Esophagus muscularis mucosa (tissue), 4 donors: ENCODE measurements around the gene FCHSD1. TPM values are rescaled to one million over a fixed set of nuclear protein-coding genes. Genes with fewer than 3 reads are reported as not detected.
A peak's percentile ranks its signal among the peaks of the same experiment; 100 is the strongest.

Experiments
- DNase-seq: peaks from one replicate; pipeline ENCODE4 v3.0.0-alpha.2; 2017; ENCODE audit errors: extremely low spot score
- H3K27ac ChIP-seq, 4 donors: fragments of 200-600 bp; sonication (generic); replicated peaks in 1 of 4; 1 replicate in 3 of 4; 2 replicates in 1 of 4; pipeline ENCODE4 v1.5.1; 2016 to 2019; ENCODE audit warnings: mild to moderate bottlenecking in 1 of 4
- H3K27me3 ChIP-seq, 4 donors: fragments of 200-600 bp; sonication (generic); one replicate each; pipeline versions ENCODE4 v1.5.1 to v1.6.0; 2016 to 2019
- H3K36me3 ChIP-seq, 4 donors: fragments of 200-600 bp; sonication (generic); one replicate each; pipeline ENCODE4 v1.5.1; 2016 to 2019
- H3K4me1 ChIP-seq, 4 donors: fragments of 200-600 bp; sonication (generic); one replicate each; pipeline ENCODE4 v1.5.1; 2016 to 2019
- H3K4me3 ChIP-seq, 4 donors: fragments of 200-600 bp; sonication (generic); 1 replicate in 2 of 4; 2 replicates in 2 of 4; pipeline ENCODE4 v1.5.1; 2016 to 2019; ENCODE audit warnings: mild to moderate bottlenecking in 4 of 4, moderate library complexity in 1 of 4
- H3K9me3 ChIP-seq, 4 donors: fragments of 200-600 bp; sonication (generic); 1 replicate in 3 of 4; 2 replicates in 1 of 4; pipeline ENCODE4 v1.5.1; 2016 to 2019
- EP300 ChIP-seq: sonication (generic); formaldehyde crosslinking; IDR thresholded peaks from one replicate; pipeline ENCODE4 v1.6.1; 2017; ENCODE audit warnings: antibody characterized with exemption
- POLR2A ChIP-seq: fragments of 450-650 bp; IDR thresholded peaks from one replicate; pipeline ENCODE4 v1.6.1; 2017; ENCODE audit warnings: antibody characterized with exemption, moderate library complexity, mild to moderate bottlenecking, low read depth
- POLR2AphosphoS5 ChIP-seq, 2 donors: sonication (generic); formaldehyde crosslinking; IDR thresholded peaks; one replicate each; pipeline ENCODE4 v1.6.1; 2017; ENCODE audit warnings: antibody characterized with exemption in 2 of 2
- WGBS: methylation state at CpG from one replicate; pipeline ENCODE4 v1.1.5; 2018; 5-methylcytosine and 5-hydroxymethylcytosine counted together
- intact Hi-C: fragments of 100-400 bp; cut with DNase I; formaldehyde crosslinking; loops from one replicate; pipeline ENCODE4 v1.15.1; 2023
- total RNA-seq, 4 donors: library from RNA; depleted of rRNA; stranded (reverse); fragments of >200 nt; gene quantifications; one replicate each; pipeline versions ENCODE4 v1.1.0 to v1.2.1, GENCODE V29; 2016
- TF ChIP-seq, protein P1 (sequence below), 3 experiments: fragments of 200-600 bp in 2 of 3; fragments of 450-650 bp in 1 of 3; sonication (generic) in 2 of 3; IDR thresholded peaks; one replicate each; pipeline ENCODE4 v1.5.1; 2017 to 2019; ENCODE audit warnings: antibody characterized with exemption in 3 of 3, mild to moderate bottlenecking in 2 of 3, moderate library complexity in 1 of 3

FCHSD1 gene
- total RNA-seq, 4 donors from 2014 or later: 10.4 to 21.8 (median 12.9) TPM

DNA sequence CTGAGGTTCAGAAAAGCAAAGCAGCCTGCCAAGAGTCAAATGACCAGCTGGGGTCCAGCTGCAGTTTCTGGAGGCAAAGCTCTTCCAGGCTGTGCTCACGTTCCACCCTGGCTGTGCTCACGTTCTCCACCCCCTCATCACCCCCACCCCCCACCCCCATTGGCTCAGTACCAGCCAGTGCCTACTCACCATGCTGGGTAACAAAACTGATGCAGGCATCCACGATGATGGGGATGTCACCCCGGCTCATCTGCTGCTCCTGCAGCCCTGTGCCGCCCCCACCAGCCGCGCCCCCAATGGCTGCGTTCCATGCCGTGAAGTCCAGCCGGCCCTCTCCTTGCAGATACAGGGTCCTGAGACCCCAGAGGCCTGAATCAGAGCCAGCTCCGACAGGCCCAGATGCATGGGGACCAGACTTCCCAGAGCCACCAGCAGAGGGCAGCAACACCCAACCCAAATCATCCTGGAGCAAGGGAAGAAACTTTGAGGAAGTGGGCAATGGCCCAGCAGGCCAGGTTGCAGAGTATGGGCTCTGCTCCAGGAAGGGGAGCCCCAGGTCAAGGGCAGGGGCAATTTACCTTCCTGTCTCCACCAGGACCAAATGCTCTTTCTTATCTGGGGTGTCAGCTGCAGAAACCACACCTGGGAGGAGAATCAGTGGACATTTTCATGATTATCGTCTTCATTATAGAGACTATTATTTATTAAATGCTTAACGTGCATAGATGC lies 13.7 kb upstream of the FCHSD1 start:
- 33% methylated on average over 10 of the region's 13 CpGs for WGBS
- intact Hi-C loops: no loop called here
- Histone ChIP-seq H3K4me1 (peaks cover 0 to 7% (median 6%) of the 10 kb centered on the region in 4 donors), H3K4me3 (no peak overlapping the region), H3K36me3 (peaks cover 0 to 58% (median 8%) of the 10 kb centered on the region in 4 donors), H3K27me3 (no peaks in the 10 kb centered on the region), H3K9me3 (no peaks in the 10 kb centered on the region), H3K27ac (no peak overlapping the region)
- TF ChIP-seq POLR2AphosphoS5 (IDR thresholded peaks at IDR 0.05) (peak in 1 of 2 donors; percentile 26), POLR2A (no peak), EP300 (no peak)
- TF ChIP-seq, protein P1, sequence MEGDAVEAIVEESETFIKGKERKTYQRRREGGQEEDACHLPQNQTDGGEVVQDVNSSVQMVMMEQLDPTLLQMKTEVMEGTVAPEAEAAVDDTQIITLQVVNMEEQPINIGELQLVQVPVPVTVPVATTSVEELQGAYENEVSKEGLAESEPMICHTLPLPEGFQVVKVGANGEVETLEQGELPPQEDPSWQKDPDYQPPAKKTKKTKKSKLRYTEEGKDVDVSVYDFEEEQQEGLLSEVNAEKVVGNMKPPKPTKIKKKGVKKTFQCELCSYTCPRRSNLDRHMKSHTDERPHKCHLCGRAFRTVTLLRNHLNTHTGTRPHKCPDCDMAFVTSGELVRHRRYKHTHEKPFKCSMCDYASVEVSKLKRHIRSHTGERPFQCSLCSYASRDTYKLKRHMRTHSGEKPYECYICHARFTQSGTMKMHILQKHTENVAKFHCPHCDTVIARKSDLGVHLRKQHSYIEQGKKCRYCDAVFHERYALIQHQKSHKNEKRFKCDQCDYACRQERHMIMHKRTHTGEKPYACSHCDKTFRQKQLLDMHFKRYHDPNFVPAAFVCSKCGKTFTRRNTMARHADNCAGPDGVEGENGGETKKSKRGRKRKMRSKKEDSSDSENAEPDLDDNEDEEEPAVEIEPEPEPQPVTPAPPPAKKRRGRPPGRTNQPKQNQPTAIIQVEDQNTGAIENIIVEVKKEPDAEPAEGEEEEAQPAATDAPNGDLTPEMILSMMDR (IDR thresholded peaks at IDR 0.05): peak; percentile 78 to 95 (median 80)
- DNase-seq: no peak

DNA sequence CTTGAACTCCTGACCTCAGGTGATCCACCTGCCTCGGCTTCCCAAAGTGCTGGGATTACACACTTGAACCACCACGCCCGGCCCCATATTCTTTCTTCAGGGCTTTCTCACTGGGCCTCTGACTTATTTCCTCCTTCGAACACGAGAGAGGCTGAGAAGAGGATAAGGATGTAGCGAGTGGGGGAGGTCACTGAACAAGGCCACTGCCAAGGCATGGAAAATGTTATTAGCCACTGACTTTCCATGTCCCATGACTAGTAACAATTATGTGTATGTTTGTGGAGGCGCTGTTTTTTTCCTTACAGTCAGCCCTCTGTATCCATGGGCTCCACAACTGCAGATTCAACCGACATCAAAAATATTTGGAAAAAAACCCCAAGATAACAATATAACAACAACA lies 12.3 kb upstream of the FCHSD1 start:
- TF ChIP-seq EP300 (no peak), POLR2A (no peak), POLR2AphosphoS5 (IDR thresholded peaks at IDR 0.05) (no peak)
- TF ChIP-seq, protein P1 (IDR thresholded peaks at IDR 0.05): no peak
- no peaks in the 10 kb centered on the region for H3K27me3 ChIP-seq
- H3K36me3 ChIP-seq: peaks cover 0 to 60% (median 6%) of the 10 kb centered on the region in 4 donors
- no peak for DNase-seq
- no peak overlapping the region for H3K27ac ChIP-seq
- H3K9me3 ChIP-seq: no peaks in the 10 kb centered on the region
- H3K4me3 ChIP-seq: no peak overlapping the region
- 91% methylated on average over 8 of the region's 8 CpGs for WGBS
- intact Hi-C loops: no loop called here
- peaks cover 0 to 7% (median 6%) of the 10 kb centered on the region in 4 donors for H3K4me1 ChIP-seq

DNA sequence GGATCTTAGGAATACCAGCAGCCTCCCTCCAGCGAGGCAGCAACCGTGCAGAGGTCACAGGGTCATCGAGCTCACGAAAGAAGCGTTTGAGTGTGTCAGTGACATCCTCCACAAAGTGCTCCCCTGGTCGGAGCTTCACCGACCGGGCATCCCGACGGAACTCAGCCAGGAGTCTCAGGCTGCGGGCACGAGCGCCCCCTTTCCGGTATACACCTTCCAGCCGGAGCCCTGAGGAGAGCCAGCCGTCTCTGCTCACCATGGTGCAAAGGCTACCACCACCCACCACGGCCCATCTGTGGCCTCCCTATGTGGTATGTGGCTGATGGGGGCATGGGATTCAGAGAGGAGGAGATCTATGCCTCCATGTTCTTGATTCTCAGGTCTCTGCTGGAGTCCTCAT lies 10.8 kb upstream of the FCHSD1 start:
- H3K9me3 ChIP-seq: no peaks in the 10 kb centered on the region
- H3K27me3 ChIP-seq: no peaks in the 10 kb centered on the region
- no peak for DNase-seq
- intact Hi-C loops: no loop called here
- TF ChIP-seq EP300 (no peak), POLR2A (no peak), POLR2AphosphoS5 (IDR thresholded peaks at IDR 0.05) (no peak)
- TF ChIP-seq, protein P1 (IDR thresholded peaks at IDR 0.05): no peak
- H3K4me1 ChIP-seq: peaks cover 0 to 7% (median 6%) of the 10 kb centered on the region in 4 donors
- peaks cover 0 to 68% (median 9%) of the 10 kb centered on the region in 4 donors for H3K36me3 ChIP-seq
- WGBS: 84% methylated on average over 12 of the region's 17 CpGs
- H3K27ac ChIP-seq: no peak overlapping the region
- H3K4me3 ChIP-seq: no peak overlapping the region

DNA sequence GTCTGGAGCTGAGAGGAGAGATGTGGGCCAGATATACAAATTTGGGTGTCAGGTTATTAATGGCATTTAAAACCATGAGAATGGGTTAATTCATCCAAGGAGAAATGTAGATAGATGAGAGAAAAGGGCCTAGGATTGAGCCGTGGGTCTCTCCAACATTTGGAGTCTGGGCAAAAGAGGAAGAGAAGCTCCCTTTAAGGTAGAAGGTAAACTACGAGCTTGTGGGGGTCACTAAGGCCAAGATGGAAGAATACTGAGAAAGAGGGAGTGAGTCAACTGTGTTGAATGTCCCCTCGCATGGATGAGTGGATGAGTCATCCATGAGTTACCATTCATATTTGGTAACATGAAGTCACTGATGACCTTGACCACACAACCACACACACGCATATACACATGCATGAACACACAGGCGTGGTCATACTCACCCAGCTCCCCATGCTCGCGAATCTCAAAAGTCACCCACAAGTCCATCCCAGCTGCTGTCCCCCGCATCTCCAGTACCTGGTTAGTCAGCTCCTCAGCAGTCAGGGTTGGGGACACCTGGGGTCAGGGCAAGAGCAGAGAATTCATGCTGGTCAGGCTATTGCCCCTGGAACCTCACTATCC lies 6.8 kb upstream of the FCHSD1 start:
- Histone ChIP-seq H3K4me3 (no peak overlapping the region), H3K9me3 (no peaks in the 10 kb centered on the region), H3K36me3 (peaks cover 0 to 85% (median 23%) of the 10 kb centered on the region in 4 donors), H3K4me1 (no peaks in the 10 kb centered on the region), H3K27me3 (no peaks in the 10 kb centered on the region), H3K27ac (no peak overlapping the region)
- 84% methylated on average over 8 of the region's 8 CpGs for WGBS
- intact Hi-C loops: no loop called here
- TF ChIP-seq POLR2A (no peak), EP300 (no peak), POLR2AphosphoS5 (IDR thresholded peaks at IDR 0.05) (no peak)
- TF ChIP-seq, protein P1 (IDR thresholded peaks at IDR 0.05): no peak
- DNase-seq: no peak
